Measurements from ENCODE around the gene CCK. TPM values are rescaled to one million over a fixed set of nuclear protein-coding genes. Genes with fewer than 3 reads are reported as not detected.
"Not testable (repeated sequence)": the region's sequence is repeated elsewhere in the genome, so short reads cannot be mapped to it uniquely, and the experiment has no call there.

The CCK gene
- polyA plus RNA-seq, 2 of the 4 experiments (the other 2 are of a cell fraction): 0.16 to 0.36 TPM

DNA sequence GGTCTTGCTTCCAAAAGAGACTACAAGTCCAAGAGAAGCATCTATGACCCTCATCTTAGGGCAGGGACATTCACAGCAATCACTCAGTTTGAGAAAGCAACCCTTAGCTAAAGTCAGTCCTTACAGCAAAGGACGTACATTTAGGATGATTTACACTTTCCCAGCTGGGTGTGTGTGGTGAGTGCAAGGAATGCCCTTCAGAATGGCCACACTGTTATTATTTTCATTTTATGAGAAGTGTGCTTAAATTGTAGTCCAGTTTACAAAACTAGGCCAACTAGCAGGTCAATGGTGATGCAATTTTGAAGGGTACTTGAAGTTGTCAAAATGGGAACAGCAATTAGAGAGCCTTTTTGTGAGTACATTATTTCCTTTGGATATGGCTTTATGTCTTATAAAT, 26.0 kb upstream of the CCK start:
- no peak for ATAC-seq
- 27% methylated on average over 1 of the region's 1 CpG for WGBS (ENCODE audit: missing lambda C conversion rate)
- Histone ChIP-seq H3K9me3 (no peaks in the 10 kb centered on the region), H3K4me3 (no peak overlapping the region), H3K4me2 (no peak overlapping the region), H3K27ac (no peak overlapping the region), H3K4me1 (no peaks in the 10 kb centered on the region)
- POLR2A ChIA-PET: no interaction called here
- CTCF ChIA-PET: no interaction called here
- no peak for DNase-seq (ENCODE audit: low read depth in 1 of 2, low spot score in 1 of 2)
- no peak for FAIRE-seq
- TF ChIP-seq FOXS1 (CRISPR knock-in tag; IDR thresholded peaks at IDR 0.05) (no peak), PHF8 (IDR thresholded peaks at IDR 0.05; ENCODE audit: borderline replicate concordance, low read depth) (no peak), SREBF2 (IDR thresholded peaks at IDR 0.05) (no peak), TP53 (CRISPR knock-in tag; IDR thresholded peaks at IDR 0.05) (no peak)

DNA sequence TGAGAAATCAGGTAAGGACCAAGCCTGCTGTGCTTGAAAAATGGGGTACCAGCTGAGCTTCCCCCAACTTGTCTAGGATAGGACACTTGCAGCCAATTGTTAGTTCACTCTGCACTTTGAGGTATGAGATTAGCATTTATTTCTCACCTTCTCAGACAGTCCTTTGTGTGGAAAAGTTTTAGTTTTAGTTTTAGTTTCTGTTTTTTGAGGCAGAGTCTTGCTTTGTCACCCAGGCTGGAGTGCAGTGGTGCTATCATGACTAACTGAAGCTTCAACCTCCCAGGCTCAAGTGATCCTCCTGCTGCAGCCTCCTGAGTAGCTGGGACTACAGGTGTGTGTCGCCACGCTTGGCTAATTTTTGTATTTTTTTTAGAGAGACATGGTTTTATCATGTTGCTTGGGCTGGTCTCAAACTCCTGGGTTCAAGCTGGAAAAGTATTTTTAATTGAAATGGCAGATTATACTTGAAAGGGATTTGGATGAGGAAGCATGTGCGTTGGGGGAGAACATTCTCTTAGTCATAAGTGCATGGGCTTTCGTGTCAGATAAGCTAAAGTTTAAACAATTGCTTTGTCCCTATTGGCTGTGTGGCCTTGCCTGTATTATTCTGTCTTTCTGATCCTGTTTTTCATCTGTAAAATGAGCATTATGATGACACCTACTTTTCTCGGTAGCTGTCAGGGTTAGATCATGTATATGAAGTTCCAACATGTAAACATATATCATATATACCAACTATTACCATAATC, 25.2 kb upstream of the CCK start:
- ATAC-seq: no peak
- CTCF ChIA-PET: no interaction called here

DNA sequence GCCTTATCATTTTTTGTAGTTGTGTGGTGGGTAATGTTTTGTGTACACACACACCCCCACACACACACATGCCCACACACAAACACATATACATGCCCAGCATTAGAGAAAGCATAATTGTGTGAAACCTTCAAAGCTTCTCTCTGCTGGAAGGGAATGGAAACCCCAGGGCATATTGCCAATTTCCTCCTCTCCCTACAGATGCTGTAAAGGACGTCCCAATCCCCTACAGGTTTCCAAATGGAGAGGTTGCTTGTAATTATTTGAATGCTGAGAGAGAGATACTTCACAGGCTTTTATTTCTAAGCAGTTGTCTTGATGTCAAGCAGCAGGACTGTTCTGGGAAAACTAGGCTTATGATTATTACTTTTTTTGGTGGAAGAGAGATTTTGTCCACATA, 23.0 kb upstream of the CCK start:
- H3K4me1 ChIP-seq: no peaks in the 10 kb centered on the region
- POLR2A ChIA-PET: no interaction called here
- TF ChIP-seq MAZ (IDR thresholded peaks at IDR 0.05; ENCODE audit: borderline replicate concordance, low read depth, low read length) (no peak), EHF (CRISPR knock-in tag; IDR thresholded peaks at IDR 0.05) (no peak)
- TF ChIP-seq, protein P1, sequence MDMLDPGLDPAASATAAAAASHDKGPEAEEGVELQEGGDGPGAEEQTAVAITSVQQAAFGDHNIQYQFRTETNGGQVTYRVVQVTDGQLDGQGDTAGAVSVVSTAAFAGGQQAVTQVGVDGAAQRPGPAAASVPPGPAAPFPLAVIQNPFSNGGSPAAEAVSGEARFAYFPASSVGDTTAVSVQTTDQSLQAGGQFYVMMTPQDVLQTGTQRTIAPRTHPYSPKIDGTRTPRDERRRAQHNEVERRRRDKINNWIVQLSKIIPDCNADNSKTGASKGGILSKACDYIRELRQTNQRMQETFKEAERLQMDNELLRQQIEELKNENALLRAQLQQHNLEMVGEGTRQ (IDR thresholded peaks at IDR 0.05): no peak
- CTCF ChIA-PET: no interaction called here
- FAIRE-seq: no peak
- WGBS (ENCODE audit: missing lambda C conversion rate): 8% methylated on average over 1 of the region's 1 CpG
- no peak overlapping the region for H3K27ac ChIP-seq
- H3K9me3 ChIP-seq: no peaks in the 10 kb centered on the region
- H3K4me2 ChIP-seq: no peak overlapping the region
- no peak for ATAC-seq
- H3K4me3 ChIP-seq: no peak overlapping the region
- DNase-seq (ENCODE audit: low read depth in 1 of 2, low spot score in 1 of 2): no peak

More for the DNA sequence above, 25.2 kb upstream of the CCK start:
- Histone ChIP-seq H3K27ac (no peak overlapping the region), H3K9me3 (no peaks in the 10 kb centered on the region), H3K4me2 (no peak overlapping the region), H3K4me3 (no peak overlapping the region), H3K4me1 (no peaks in the 10 kb centered on the region)
- no peak for DNase-seq (ENCODE audit: low read depth in 1 of 2, low spot score in 1 of 2)
- 46% methylated on average over 5 of the region's 5 CpGs for WGBS (ENCODE audit: missing lambda C conversion rate)
- POLR2A ChIA-PET: no interaction called here
- TF ChIP-seq RCOR1 (IDR thresholded peaks at IDR 0.05; ENCODE audit: low read depth, low read length) (no peak), NR3C1 (IDR thresholded peaks at IDR 0.05) (no peak), RNF2 (IDR thresholded peaks at IDR 0.05; ENCODE audit: borderline replicate concordance, low read depth) (no peak), EHMT2 (IDR thresholded peaks at IDR 0.05; ENCODE audit: low read depth) (no peak)
- TF ChIP-seq, protein P1 (IDR thresholded peaks at IDR 0.05): no peak
- TF ChIP-seq, protein P2, sequence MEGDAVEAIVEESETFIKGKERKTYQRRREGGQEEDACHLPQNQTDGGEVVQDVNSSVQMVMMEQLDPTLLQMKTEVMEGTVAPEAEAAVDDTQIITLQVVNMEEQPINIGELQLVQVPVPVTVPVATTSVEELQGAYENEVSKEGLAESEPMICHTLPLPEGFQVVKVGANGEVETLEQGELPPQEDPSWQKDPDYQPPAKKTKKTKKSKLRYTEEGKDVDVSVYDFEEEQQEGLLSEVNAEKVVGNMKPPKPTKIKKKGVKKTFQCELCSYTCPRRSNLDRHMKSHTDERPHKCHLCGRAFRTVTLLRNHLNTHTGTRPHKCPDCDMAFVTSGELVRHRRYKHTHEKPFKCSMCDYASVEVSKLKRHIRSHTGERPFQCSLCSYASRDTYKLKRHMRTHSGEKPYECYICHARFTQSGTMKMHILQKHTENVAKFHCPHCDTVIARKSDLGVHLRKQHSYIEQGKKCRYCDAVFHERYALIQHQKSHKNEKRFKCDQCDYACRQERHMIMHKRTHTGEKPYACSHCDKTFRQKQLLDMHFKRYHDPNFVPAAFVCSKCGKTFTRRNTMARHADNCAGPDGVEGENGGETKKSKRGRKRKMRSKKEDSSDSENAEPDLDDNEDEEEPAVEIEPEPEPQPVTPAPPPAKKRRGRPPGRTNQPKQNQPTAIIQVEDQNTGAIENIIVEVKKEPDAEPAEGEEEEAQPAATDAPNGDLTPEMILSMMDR (IDR thresholded peaks at IDR 0.05): no peak
- no peak for FAIRE-seq

DNA sequence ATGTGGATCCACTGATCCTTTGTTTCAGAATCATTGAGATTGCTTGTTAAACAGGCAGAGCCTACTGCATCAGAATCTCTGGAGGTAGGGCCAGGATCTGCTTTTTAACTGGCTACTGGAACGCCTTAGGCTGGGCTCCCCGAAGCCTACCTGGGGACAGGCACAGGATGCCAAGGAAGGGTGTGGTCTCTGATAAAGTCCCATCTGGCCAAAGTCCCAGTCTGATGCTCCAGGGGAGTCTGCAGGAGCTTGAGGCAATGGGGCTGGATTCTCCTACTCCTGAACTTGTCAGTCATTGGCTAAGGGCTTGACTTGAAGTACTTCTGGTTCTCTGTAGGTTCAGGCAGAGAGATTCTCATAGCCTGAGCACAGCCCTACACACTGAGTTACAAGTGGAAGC, 22.4 kb upstream of the CCK start:
- WGBS (ENCODE audit: missing lambda C conversion rate): 31% methylated on average over 2 of the region's 2 CpGs
- H3K4me2 ChIP-seq: no peak overlapping the region
- FAIRE-seq (no peak), DNase-seq (ENCODE audit: low read depth in 1 of 2, low spot score in 1 of 2) (no peak), ATAC-seq (no peak)
- POLR2A ChIA-PET: no interaction called here
- TF ChIP-seq, protein P3, sequence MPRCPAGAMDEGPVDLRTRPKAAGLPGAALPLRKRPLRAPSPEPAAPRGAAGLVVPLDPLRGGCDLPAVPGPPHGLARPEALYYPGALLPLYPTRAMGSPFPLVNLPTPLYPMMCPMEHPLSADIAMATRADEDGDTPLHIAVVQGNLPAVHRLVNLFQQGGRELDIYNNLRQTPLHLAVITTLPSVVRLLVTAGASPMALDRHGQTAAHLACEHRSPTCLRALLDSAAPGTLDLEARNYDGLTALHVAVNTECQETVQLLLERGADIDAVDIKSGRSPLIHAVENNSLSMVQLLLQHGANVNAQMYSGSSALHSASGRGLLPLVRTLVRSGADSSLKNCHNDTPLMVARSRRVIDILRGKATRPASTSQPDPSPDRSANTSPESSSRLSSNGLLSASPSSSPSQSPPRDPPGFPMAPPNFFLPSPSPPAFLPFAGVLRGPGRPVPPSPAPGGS (IDR thresholded peaks at IDR 0.05): no peak
- TF ChIP-seq RCOR1 (IDR thresholded peaks at IDR 0.05; ENCODE audit: low read depth, low read length) (no peak), JUNB (IDR thresholded peaks at IDR 0.05) (no peak)
- H3K4me3 ChIP-seq: no peak overlapping the region
- CTCF ChIA-PET: no interaction called here
- H3K9me3 ChIP-seq: no peaks in the 10 kb centered on the region
- no peak overlapping the region for H3K27ac ChIP-seq
- no peaks in the 10 kb centered on the region for H3K4me1 ChIP-seq

DNA sequence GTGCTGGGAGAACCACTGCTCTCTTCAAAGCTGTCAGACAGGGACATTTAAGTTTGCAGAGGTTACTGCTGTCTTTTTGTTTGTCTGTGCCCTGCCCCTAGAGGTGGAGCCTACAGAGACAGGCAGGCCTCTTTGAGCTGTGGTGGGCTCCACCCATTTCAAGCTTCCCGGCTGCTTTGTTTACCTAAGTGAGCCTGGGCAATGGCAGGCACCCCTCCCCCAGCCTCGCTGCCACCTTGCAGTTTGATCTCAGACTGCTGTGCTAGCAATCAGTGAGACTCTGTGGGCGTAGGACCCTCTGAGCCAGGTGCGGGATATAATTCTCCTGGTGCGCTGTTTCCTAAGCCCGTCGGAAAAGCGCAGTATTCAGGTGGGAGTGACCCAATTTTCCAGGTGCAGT, 21.4 kb upstream of the CCK start:
- H3K27ac ChIP-seq; H3K4me1 ChIP-seq; POLR2A ChIA-PET; H3K4me3 ChIP-seq; H3K9me3 ChIP-seq; FAIRE-seq; H3K4me2 ChIP-seq; CTCF ChIA-PET; DNase-seq (ENCODE audit: low read depth in 1 of 2, low spot score in 1 of 2); ATAC-seq: not testable (repeated sequence)
- WGBS (ENCODE audit: missing lambda C conversion rate): 59% methylated on average over 5 of the region's 8 CpGs

All from A549 (cell line).